GM19025 (cell line): Measurements from ENCODE around the gene PHF1.
"Not testable (repeated sequence)": the region's sequence is repeated elsewhere in the genome, so short reads cannot be mapped to it uniquely, and the experiment has no call there.

Experiments used
- ATAC-seq: cut with Tn5 transposase; IDR thresholded peaks from one replicate; pipeline ENCODE4 v1.9.1; 2021; ENCODE audit warnings: mild to moderate bottlenecking, low read depth, moderate library complexity; ENCODE audit not compliant: unreplicated experiment

PHF1 gene

DNA sequence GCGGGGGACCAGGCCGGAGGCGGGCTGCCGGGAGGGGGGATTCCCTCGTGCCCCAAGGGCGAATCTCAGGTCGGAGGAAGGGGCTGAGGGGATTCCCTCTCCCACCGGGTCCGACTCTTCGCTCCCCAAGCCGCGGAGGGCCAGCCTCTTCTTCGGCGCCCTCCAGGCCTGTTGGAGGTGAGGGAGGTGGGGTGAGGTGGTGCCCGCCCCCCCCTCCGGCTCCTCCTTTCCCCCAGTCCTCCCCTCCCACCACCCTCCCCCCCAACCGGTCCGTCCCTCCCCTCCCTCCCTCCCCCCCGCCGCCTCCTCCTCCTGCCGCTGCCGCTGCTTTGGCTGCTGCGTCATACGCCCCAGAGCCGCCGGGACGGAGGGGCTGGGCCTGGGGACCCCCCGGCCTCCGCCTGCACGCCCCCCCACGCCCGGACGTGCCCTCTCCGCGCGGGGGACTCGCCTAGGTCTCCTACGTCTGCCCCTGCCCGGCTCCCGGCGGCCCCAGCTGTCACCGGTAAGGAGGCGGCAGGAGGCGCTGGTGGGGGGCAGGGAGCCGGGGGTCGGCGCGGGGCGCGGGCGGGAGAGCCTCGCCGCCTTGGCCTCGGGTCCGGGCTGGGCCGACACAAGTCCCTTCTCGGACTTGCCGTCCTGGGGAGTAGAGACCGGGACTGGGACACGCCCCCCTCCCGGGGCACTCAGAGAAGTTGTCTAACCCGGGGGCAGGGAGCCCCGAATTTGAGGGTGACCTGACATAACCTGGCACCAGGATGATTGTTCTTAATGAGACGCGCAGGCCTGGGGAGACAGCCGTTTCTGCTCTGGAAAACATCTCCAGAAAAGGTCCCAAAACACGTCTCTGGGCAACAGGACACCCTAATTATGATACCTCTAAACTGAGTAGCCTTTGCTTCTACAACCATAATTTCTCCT is at the start of gene PHF1:
TSS of gene PHF1 (plus strand) at position 304 of the 921 bp plus-strand sequence. CDS start 1,250 bp downstream, outside the sequence.
- ATAC-seq: peak; percentile 24

- not testable (repeated sequence) for ATAC-seq
These were observed 47.3 kb upstream of the PHF1 start for GRCh38 chr6:33363486-33363885.

- not testable (repeated sequence) for ATAC-seq
These were observed 46.2 kb upstream of the PHF1 start for GRCh38 chr6:33364475-33365205.

DNA sequence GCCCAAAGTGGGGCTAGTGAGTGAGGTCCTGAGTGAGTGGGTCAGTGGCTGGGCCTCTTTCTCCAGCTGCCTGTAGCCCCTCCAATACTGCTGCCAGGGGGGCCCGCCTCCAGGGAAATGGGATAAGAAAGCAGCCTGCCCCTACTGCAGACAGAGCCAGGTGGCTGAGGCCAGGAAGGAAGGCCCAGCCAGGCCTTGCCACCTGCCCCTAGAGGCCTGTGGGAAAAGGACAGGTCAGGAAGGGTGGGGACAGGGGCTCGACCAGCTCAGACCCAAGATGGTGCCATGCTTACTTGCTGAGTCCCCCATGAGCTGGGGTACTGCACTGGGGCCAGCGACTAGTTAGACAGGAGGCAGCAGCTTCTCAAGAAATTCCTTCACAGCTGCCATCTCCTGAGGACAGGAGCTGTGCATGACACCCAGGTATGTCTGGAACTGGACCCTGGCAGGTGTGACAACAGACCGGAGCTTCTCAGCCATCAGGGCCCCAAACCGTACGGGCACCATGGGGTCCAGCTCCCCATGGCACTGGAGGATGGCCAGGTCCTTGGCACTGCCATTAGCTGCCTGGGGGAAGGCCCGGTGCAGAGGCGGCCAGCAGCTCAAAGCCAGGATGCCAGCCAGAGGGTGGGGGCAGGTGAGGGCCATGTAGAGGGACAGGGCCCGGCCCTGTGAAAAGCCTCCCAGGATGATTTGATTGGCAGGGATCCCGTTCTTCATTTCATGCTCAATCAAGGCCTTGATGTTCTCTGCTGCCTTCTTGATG is 45.4 kb upstream of the PHF1 start:
- not testable (repeated sequence) for ATAC-seq

- no peak for ATAC-seq
These were observed 43.7 kb upstream of the PHF1 start for GRCh38 chr6:33367009-33367714.

DNA sequence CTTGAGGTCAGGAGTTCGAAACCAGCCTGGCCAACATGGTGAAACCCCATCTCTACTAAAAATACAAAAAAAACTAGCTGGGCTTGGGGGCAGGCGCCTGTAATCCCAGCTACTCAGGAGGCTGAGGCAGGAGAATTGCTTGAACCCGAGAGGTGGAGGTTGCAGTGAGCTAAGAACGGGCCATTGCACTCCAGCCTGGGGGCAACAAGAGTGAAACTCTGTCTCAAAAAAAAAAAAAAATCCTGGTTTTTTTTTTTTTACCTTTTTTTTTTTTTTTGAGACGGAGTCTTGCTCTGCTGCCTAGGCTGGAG is 43.1 kb upstream of the PHF1 start:
- not testable (repeated sequence) for ATAC-seq

GRCh38 chr6:33371901-33372300 is 38.9 kb upstream of the PHF1 start:
- ATAC-seq: not testable (repeated sequence)

GRCh38 chr6:33372526-33373123 is 38.2 kb upstream of the PHF1 start:
- ATAC-seq: no peak

DNA sequence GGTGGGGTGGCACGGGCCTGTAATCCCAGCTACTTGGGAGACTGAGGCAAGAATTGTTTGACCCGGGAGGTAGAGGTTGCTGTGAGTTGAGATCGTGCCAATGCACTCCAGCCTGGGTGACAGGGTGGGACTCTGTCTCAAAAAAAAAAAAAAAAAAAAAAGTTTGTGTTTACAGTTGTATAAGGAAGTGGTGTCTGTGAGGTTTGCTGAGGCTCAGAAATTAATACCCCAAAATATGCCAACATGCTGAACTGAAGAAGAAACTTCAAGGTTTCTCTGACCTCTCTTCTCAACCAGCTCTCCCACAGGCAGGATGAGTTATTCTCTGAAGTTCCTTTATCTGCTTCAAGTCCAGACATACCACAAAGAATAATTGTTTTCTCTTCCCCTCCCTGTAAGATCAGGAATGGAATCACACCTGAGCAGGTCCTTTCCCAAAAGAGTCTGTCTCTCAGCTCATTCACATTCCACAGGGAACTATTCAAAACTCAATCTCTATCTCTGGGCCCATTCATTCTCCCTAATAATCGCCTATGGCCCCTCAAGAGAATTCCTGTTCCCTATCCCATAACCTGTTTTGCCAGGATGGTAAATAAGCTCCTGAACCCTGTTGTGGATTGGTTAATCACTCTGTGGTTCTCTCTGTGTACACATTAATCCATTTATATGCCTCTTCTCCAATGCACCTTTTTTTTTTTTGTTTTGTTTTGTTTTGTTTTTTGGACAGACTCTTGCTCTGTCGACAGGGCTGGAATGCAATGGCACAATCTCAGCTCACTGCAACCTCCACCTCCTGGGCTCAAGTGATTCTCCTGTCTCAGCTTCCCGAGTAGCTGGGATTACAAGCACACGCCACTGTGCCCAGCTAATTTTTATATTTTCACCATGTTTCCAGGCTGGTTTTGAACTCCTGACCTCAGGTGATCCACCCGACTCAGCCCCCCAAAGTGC is 36.6 kb upstream of the PHF1 start:
- no peak for ATAC-seq

DNA sequence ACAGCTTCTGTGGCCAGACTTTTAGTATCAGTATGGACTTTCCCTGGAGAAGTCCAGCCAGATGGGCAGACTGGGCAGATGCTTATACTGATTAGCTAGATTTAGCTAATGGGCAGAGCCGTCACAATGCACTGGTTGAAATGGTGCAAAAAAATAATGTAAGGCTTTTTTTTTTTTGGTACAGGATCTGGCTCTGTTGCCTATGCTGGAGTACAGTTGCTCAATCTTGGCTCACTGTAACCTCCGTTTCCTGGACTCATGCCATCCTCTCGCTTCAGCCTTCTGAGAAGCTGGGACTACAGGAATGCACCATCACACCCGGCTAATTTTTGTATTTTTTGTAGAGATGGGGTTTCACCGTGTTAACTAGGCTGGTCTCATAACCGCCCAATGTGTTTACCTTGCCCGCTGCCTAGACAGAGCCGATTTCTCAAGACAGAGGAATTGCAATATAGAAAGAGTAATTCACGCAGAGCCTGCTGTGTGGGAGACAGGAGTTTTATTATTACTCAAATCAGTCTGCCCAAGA is 35.6 kb upstream of the PHF1 start:
- ATAC-seq: no peak

GRCh38 chr6:33377171-33377570 is 33.6 kb upstream of the PHF1 start:
- no peak for ATAC-seq

DNA sequence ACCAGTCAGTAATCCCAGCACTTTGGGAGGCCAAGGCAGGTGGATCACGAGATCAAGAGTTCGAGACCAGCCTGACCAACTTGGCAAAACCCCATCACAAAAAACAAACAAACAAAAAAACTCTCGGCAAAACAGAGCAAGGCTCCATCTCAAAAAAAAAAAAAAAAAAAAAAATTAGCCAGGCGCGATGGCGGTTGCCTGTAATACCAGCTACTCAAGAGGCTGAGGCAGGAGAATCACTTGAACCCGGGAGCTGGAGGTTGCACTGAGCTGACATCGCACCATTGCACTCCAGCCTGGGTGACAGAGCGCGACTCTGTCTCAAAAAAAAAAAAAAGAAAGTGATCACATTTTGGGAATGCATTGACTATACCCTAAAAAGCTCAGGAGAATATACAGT is 31.6 kb upstream of the PHF1 start:
- ATAC-seq: not testable (repeated sequence)

GRCh38 chr6:33380272-33380981 is 30.4 kb upstream of the PHF1 start:
- no peak for ATAC-seq

DNA sequence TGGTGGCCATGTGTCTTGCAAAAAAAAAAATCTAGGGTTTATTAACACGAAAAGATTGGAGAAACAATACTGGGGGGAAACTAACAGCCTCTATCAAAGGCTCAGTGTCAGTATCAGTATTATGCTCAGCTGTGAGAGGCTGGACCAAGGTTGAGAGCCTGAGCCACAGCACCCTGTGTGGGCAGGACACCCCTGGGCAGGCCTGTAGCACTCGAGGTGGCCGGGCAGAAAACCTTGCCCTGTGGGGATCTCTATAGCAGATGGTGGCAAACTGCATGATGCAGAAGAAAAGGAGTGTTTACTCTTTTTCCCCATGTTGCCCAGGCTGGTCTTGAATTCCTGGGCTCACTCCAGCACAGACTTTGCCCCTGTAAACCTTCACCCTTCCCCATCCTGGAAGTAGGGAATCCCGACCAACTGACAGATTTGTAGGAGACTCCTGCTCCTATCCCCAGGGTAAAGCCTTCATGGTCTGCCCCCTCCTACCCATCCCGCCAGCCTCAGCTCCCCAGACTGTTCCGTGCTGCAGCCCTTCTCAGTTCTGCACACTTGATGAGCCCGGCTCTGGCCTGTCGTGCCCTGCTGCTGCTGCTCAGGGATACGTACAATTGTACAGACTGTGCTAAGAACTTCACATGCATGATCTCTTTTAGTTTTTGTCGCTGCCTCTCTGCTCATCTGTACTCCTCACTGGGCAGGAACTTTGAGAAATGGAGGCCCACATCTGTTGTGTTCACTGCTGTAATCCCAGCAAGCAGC is 27.2 kb upstream of the PHF1 start:
- ATAC-seq: no peak

DNA sequence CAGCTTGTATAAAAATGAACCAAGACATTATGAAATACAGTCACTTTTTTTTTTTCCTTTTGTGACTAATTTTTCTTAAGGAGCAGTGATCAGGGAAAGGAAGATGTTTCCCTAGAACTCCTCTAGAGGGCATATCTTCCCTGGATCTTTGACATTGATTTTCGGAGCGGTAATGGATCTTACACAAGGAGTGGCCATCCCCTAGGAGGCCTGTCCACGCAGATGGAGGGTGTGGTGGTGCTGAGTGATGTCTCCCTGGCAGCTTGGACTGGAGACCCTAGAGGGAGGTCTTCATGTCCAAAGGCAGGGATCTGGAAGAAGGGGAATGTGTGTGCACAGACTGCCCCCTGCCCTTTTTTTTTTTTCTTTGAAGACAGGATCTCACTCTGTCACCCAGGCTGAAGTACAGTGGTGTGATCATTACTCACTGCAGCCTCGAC is 26.2 kb upstream of the PHF1 start:
- ATAC-seq: no peak

GRCh38 chr6:33390173-33390572 is 20.6 kb upstream of the PHF1 start:
- no peak for ATAC-seq

- no peak for ATAC-seq
These were observed 20.0 kb upstream of the PHF1 start for GRCh38 chr6:33390767-33391277.
